ENCODE measurements around the gene NXNL1.

- TF ChIP-seq TAF1 (IDR thresholded peaks at IDR 0.05; ENCODE audit: low read depth, low read length) (no peak), RFX5 (IDR thresholded peaks at IDR 0.05; ENCODE audit: borderline replicate concordance, low read depth, low read length) (no peak), POLR2A (IDR thresholded peaks at IDR 0.05; ENCODE audit: control extremely low read depth in 1 of 2, low read depth in 2 of 2, low read length in 2 of 2) (no peak), CTCF (IDR thresholded peaks at IDR 0.05; ENCODE audit: control extremely low read depth in 1 of 3, insufficient read depth in 1 of 3, low read depth in 1 of 3, low read length in 3 of 3) (no peak), SUZ12 (IDR thresholded peaks at IDR 0.05; ENCODE audit: low read length) (no peak), CEBPB (IDR thresholded peaks at IDR 0.05; ENCODE audit: low read depth, low read length) (no peak), ATF3 (IDR thresholded peaks at IDR 0.05; ENCODE audit: insufficient read depth, low read depth, low read length) (no peak)
Observed at GRCh38 chr19:17423429-17424208, 37.1 kb downstream of the NXNL1 start.

Measured in H1 (cell line).